SK-N-MC (cell line): Measurements from ENCODE around the gene IFI27L2.

ENCODE experiments used
- EZH2 ChIP-seq: fragments of 200-600 bp; sonication (generic); IDR thresholded peaks from one replicate; pipeline ENCODE4 v1.6.1; 2017; ENCODE audit warnings: antibody characterized with exemption
- POLR2AphosphoS5 ChIP-seq: IDR thresholded peaks from 2 replicates; pipeline ENCODE4 v1.6.1; 2012; ENCODE audit warnings: mild to moderate bottlenecking, low read depth, low read length, borderline replicate concordance

DNA sequence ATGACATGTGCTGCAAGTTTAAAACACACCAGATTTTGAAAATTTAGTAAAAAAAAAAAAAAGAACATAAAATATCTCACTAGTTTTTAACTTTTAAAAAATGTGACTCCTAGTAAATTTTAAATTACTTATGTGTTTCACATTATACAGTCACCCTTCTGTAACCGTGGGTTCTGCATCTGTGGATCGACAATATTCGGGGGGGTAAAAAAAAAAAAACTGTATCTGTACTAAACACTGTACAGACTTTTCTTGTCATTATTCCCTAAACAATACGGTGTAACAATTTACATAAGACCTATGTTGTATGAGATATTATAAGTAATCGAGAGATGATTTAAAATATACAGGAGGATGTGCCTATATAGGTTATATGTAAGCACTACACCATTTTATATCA lies 51.6 kb downstream of the IFI27L2 start:
- TF ChIP-seq POLR2AphosphoS5 (no peak), EZH2 (no peak)
